ENCODE results near the gene HECTD1.

The HECTD1 gene

GRCh38 chr14:31167032-31167431 lies 40.6 kb downstream of the HECTD1 start (continued):
- TF ChIP-seq ZNF561 (tag by site-specific recombination; IDR thresholded peaks at IDR 0.05; ENCODE audit: borderline replicate concordance) (no peak), ZNF24 (tag by site-specific recombination; IDR thresholded peaks at IDR 0.05) (no peak), ZBTB20 (tag by site-specific recombination; IDR thresholded peaks at IDR 0.05) (no peak), ZNF449 (tag by site-specific recombination; IDR thresholded peaks at IDR 0.05) (no peak), ZNF660 (tag by site-specific recombination; IDR thresholded peaks at IDR 0.05) (no peak), ZNF398 (tag by site-specific recombination; IDR thresholded peaks at IDR 0.05) (no peak)

GRCh38 chr14:31166271-31166561 lies 41.4 kb downstream of the HECTD1 start:
- Histone ChIP-seq H3K36me3 (ENCODE audit: control insufficient read depth in 2 of 2, insufficient read depth in 1 of 2, low read length in 2 of 2) (peaks cover 66 to 83% of the 10 kb centered on the region in 2 experiments), H3K4me3 (ENCODE audit: low read depth, low read length) (no peak overlapping the region), H3K9me3 (ENCODE audit: control insufficient read depth, insufficient read depth, low read depth, low read length) (no peaks in the 10 kb centered on the region), H3K27ac (ENCODE audit: extremely low read depth, low read depth, low read length) (no peak overlapping the region), H3K4me1 (ENCODE audit: control insufficient read depth, insufficient read depth, low read length) (0 out of 2 replicates have a peak, but pooled peaks cover 2% of the 10 kb centered on the region)
- POLR2A ChIA-PET = no interaction called here
- CTCF ChIA-PET = no interaction called here
- no peak for TF ChIP-seq ZNF768 (tag by site-specific recombination; IDR thresholded peaks at IDR 0.05)
- TF ChIP-seq ZNF639 (tag by site-specific recombination; IDR thresholded peaks at IDR 0.05) = no peak
- no peak for TF ChIP-seq ZNF114 (tag by site-specific recombination; IDR thresholded peaks at IDR 0.05)
- TF ChIP-seq KLF10 (tag by site-specific recombination; IDR thresholded peaks at IDR 0.05) = no peak

- 0 out of 2 replicates have a peak, but pooled peaks cover 2% of the 10 kb centered on the region for H3K4me1 ChIP-seq (ENCODE audit: control insufficient read depth, insufficient read depth, low read length)
- no peak overlapping the region for H3K27ac ChIP-seq (ENCODE audit: extremely low read depth, low read depth, low read length)
- ChIA-PET POLR2A (no interaction called here), CTCF (interaction anchor here (0.7 to 1.1 kb wide), 2 partner anchors 195 to 422 kb away, joined by 3 read pairs; no protein-coding TSS in a partner anchor)
- no peaks in the 10 kb centered on the region for H3K9me3 ChIP-seq (ENCODE audit: control insufficient read depth, insufficient read depth, low read depth, low read length)
- no peak overlapping the region for H3K4me3 ChIP-seq (ENCODE audit: low read depth, low read length)
- TF ChIP-seq ZSCAN30 (tag by site-specific recombination; IDR thresholded peaks at IDR 0.05) = no peak
- 0 out of 2 replicates have a peak, but pooled peaks have one; percentile 19 for TF ChIP-seq PRDM6 (tag by site-specific recombination; IDR thresholded peaks at IDR 0.05)
- H3K36me3 ChIP-seq (ENCODE audit: control insufficient read depth in 2 of 2, insufficient read depth in 1 of 2, low read length in 2 of 2) = peaks cover 61 to 65% of the 10 kb centered on the region in 2 experiments
Observed at GRCh38 chr14:31164115-31164514, 43.5 kb downstream of the HECTD1 start.

- CTCF ChIA-PET = no interaction called here
- POLR2A ChIA-PET = no interaction called here
- no peak overlapping the region for H3K4me3 ChIP-seq (ENCODE audit: low read depth, low read length)
- H3K36me3 ChIP-seq (ENCODE audit: control insufficient read depth in 2 of 2, insufficient read depth in 1 of 2, low read length in 2 of 2) = peaks cover 58% of the 10 kb centered on the region in 2 experiments
- no peak overlapping the region for H3K27ac ChIP-seq (ENCODE audit: extremely low read depth, low read depth, low read length)
- H3K4me1 ChIP-seq (ENCODE audit: control insufficient read depth, insufficient read depth, low read length) = 0 out of 2 replicates have a peak, but pooled peaks cover 2% of the 10 kb centered on the region
- H3K9me3 ChIP-seq (ENCODE audit: control insufficient read depth, insufficient read depth, low read depth, low read length) = no peaks in the 10 kb centered on the region
- peak; percentile 86 for TF ChIP-seq ZSCAN4 (tag by site-specific recombination; IDR thresholded peaks at IDR 0.05)
- TF ChIP-seq ZNF223 (tag by site-specific recombination; IDR thresholded peaks at IDR 0.05) = no peak
Observed at GRCh38 chr14:31162910-31163649, 44.5 kb downstream of the HECTD1 start.
